HG02610 (cell line): ENCODE results near the gene OPCML.

ENCODE experiments used
- ATAC-seq: cut with Tn5 transposase; IDR thresholded peaks from one replicate; pipeline ENCODE4 v1.9.1; 2021; ENCODE audit warnings: mild to moderate bottlenecking, moderate library complexity; ENCODE audit not compliant: unreplicated experiment

The OPCML gene

DNA sequence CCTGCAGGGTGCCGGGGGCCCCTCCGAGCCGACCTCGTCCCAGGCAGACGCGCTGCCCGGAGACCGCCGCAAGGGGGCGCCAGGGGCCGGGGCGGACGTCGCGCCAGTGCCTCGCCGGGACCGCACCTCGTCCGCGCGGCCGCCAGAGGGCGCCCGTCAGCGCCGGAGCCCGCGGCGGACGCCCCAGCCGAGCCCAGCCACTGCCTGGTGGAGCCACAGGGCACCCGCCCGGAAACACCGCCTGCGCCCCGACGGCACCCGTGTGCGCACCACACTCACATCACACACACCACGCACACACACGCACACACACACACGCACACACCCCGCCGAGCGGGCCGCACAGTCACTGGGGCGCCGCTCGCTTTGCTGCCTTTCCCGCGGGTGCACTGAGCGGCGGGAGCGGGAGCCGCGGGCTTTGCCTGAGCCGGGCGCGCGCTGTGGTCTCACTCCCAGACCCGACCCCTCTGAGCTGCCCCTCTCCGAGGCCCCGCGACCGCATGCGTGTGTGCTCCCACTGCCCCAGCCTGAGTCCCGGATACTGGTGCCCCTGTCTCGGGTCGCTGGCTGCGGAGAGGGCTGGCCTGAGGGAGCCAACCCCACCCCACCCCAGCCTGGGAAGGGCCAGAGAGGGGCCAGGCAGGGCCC is 449.3 kb downstream of the OPCML start:
- ATAC-seq = peak; percentile 93

DNA sequence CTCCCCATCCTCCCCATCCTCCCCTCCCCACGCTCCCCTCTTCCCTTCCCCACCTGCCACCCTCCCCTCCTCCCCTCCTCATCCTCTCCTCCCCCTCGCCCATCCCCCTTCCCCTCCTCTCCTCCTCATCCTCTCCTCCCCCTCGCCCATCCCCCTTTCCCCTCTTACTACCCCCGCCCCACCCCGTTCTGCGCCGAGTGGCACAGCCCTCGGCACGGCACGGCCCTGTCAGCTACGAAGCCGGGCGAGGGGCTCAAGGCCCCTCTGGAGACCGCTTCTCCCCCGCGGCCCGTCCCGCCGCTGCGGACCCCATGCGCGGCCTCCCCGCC is 449.9 kb downstream of the OPCML start:
- no peak for ATAC-seq

DNA sequence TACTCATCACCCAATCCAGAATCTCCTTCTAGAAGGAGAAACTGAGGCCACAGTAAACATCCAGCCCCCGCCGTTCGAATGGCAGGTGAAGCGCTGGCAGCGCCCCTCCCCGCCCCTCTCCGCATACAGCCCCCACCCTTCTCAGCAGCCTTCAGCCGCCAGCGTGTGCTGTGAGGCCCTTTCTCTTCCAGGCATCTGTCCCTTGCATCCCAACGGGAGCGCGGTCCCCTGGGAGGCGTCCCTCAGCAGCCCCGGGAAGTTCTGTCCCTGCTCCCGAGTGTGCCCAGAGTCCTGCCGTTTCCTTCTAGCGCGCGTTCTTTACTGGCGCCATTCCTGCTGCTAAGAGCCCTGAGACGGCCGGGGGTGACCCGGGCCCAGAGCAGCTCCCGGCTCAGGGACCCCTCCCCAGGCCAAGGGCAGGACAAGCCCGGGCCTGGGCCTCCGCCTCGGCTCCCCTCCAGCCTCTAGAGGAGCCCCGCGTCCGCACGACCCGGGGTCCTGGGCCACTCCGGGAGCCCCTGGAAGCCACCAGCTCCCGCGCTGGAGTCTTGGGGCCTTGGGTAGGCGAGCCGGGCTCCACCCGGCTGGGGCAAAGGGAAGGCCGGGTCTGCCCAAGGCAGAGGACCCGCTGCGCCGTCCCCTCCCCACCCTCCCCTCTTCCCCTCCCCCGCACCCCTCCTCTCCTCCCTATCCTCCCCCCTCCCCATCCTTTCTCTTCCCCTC is 450.4 kb downstream of the OPCML start:
- no peak for ATAC-seq

DNA sequence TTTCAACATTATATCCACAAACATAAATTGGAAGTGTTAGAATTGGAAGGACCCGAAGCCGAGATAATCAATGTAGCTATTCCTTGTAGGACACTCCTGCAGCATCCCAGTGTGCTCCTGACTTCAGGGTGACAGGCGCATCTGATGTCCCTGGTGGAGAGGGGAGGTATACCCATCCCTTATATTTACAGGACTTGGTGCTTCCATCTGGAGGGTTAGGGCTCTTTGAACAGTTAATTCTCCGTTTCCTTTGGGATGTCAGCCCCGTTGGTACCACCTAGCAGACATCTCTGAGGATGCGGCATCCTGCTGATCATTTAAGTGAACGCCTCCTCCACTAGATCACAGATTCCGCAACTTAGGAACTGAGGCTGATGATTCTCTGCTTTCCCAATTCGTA is 451.3 kb downstream of the OPCML start:
- no peak for ATAC-seq

GRCh38 chr11:133078591-133079404 is 453.5 kb downstream of the OPCML start:
- ATAC-seq = peak; percentile 43

GRCh38 chr11:133078012-133078411 is 454.3 kb downstream of the OPCML start:
- ATAC-seq = no peak

GRCh38 chr11:133075351-133075750 is 456.9 kb downstream of the OPCML start:
- ATAC-seq = no peak

- ATAC-seq = no peak
Measured at GRCh38 chr11:133072858-133073582, 459.3 kb downstream of the OPCML start.

DNA sequence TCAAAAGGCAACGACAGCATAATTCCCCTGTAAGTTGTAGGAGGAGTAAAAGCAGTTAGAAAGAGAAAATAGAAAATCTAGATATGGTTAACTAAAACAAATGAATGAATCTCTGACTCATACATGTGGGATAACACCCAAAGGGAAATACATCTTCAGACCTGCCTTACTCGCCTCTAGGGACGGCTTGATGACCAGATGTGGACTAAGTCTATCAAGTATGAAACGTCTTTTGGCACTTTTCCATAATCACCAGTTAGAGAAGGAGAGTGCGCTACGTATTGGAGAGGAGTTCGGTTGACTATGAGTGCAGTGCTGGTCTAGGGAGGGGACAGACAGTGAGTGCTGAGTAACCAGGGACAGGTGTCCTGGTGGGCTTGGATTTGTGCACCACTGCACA is 459.9 kb downstream of the OPCML start:
- no peak for ATAC-seq

GRCh38 chr11:133070791-133071190 is 461.5 kb downstream of the OPCML start:
- ATAC-seq = no peak

- ATAC-seq = no peak
Measured at GRCh38 chr11:133070021-133070713, 462.1 kb downstream of the OPCML start.

GRCh38 chr11:133065847-133066485 is 466.3 kb downstream of the OPCML start:
- no peak for ATAC-seq

- ATAC-seq = no peak
Measured at GRCh38 chr11:133064961-133065360, 467.3 kb downstream of the OPCML start.

- ATAC-seq = no peak
Measured at GRCh38 chr11:133064152-133064877, 468.0 kb downstream of the OPCML start.

GRCh38 chr11:133058501-133058900 is 473.8 kb downstream of the OPCML start:
- no peak for ATAC-seq

- ATAC-seq = no peak
Measured at GRCh38 chr11:133053124-133053776, 479.1 kb downstream of the OPCML start.

DNA sequence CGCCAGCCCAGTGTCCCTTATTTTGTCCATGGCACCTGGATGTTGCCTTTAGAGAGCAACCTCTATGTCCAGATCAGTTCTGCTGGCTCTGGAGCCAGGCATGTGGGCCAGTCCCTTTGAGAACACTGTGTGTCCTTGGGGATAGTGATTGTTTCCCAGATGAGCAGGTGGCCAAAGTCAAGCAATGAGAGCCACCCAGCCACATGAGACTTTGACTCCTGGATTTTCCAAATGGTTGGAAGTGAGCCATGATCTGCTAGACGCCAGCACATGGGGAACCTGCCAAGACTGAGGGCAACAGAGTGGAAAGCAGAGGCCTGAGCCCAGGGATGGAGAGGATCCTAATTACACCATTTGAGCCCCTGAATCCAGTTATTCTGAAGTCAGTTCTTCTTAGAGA is 479.8 kb downstream of the OPCML start:
- no peak for ATAC-seq

DNA sequence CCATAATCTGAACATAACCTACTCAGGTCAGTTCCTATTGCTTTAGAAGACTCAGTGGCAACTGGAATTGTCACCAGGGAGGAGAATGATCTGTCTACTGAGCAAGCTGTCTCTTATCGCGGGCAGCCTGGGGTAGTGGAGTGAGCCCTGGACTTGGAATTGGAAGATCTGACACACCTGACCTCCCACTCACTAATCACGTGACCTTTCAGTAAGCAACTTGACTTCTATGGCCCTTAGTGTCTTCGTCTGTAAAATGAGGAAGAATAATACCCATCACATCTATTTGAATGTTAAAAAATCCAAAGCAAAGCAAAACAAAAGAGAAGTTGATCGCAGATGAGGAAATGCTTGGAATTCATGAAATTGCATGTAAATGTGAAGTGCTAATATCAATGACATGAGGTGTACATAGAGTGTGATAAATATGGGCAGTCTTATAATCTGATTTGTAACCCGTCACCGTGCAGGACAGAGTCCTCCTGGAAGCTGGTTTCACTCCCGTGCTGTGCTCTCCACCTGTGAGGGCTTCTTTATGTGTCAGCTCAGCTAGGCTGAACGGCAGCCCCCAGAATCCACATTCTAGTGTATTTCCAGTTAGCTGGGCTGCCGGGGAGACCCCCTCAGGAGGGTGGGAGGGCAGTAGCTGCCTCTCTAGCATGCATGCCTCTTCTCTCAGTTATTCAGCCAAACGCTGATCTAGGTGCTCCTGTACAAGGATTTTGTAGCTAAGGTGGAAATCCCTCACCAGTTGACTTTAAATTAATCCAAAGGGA is 482.9 kb downstream of the OPCML start:
- no peak for ATAC-seq
